ENCODE results near the gene ACBD6. TPM values are rescaled to one million over a fixed set of nuclear protein-coding genes. Genes with fewer than 3 reads are reported as not detected.

Gene ACBD6
- total and polyA plus RNA-seq, 4 donors = 8.3 to 17.3 (median 14.0) TPM

- H3K27me3 ChIP-seq (ENCODE audit: control insufficient read depth in 4 of 4, insufficient read depth in 4 of 4, low read length in 3 of 4) = no peaks in the 10 kb centered on the region
- no peak for TF ChIP-seq GABPA (IDR thresholded peaks at IDR 0.05 in 1 of 2, conservative IDR thresholded peaks at IDR 0.05 in 1 of 2)
- no peak for TF ChIP-seq FOXA2 (IDR thresholded peaks at IDR 0.05)
- no peak for TF ChIP-seq MAX (IDR thresholded peaks at IDR 0.05)
- TF ChIP-seq SP1 (IDR thresholded peaks at IDR 0.05) = no peak
- TF ChIP-seq RAD21 (IDR thresholded peaks at IDR 0.05) = no peak
- H3K27ac ChIP-seq (ENCODE audit: low read depth in 1 of 2, low read length in 2 of 2) = no peak overlapping the region
- no peak overlapping the region for H3K4me3 ChIP-seq (ENCODE audit: low read depth in 1 of 3, low read length in 3 of 3)
- H3K9me3 ChIP-seq (ENCODE audit: control insufficient read depth in 4 of 4, low read length in 3 of 4) = no peaks in the 10 kb centered on the region
- peak overlapping the region in 1 of 2 donors; percentile 7 for H3K9ac ChIP-seq (ENCODE audit: low read depth in 1 of 2, low read length in 2 of 2)
- WGBS = 81% methylated on average over 1 of the region's 1 CpG
- peaks cover 0 to 2% (median under 1%) of the 10 kb centered on the region in 4 donors for H3K36me3 ChIP-seq (ENCODE audit: control insufficient read depth in 4 of 4, insufficient read depth in 3 of 4, low read depth in 1 of 4, low read length in 3 of 4)
- peaks cover 0 to 6% (median 0%) of the 10 kb centered on the region in 4 donors for H3K4me1 ChIP-seq (ENCODE audit: control insufficient read depth in 4 of 4, insufficient read depth in 4 of 4, low read length in 3 of 4)
- DNase-seq (ENCODE audit: low spot score) = no peak
Observed at GRCh38 chr1:180288940-180289339, 213.4 kb downstream of the ACBD6 start.

DNA sequence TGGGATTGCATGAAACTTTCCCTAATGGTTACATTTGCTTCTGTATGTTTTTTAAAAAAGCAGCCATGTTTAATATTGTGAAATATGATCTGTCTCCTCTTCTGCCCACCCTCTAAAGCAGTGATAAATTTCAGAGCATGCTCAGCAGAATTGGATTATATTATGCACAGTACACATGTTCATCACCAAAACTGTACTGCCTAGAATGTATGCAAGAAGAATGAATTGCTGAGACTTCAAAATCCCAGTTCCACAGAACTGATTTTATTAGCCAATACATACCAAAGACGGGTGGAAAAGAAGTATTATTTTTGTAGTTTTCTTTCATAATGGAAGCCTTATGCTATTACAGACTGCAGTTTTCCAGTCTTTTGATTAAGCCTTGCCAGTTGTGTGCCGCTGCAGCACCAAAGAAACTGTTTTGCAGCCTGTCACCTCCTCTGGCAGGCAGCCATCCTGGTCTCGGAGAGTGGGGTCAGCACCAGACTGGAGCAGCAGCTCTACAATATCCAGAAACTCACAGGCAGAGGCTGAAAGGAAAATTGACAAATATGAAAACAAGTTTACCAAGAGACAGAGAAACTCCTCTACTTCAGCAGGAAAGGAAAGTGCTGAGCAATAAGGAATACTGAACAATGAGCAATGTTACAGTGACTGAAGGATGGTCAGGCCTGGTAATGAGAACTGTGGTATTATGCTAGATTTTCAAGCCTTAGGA lies 214.2 kb downstream of the ACBD6 start:
- no peak overlapping the region for H3K4me3 ChIP-seq (ENCODE audit: low read depth in 1 of 3, low read length in 3 of 3)
- no peaks in the 10 kb centered on the region for H3K9me3 ChIP-seq (ENCODE audit: control insufficient read depth in 4 of 4, low read length in 3 of 4)
- WGBS = 75% methylated on average over 3 of the region's 3 CpGs
- peaks cover 0 to 2% (median under 1%) of the 10 kb centered on the region in 4 donors for H3K36me3 ChIP-seq (ENCODE audit: control insufficient read depth in 4 of 4, insufficient read depth in 3 of 4, low read depth in 1 of 4, low read length in 3 of 4)
- peak overlapping the region in 1 of 2 donors; percentile 30 for H3K9ac ChIP-seq (ENCODE audit: low read depth in 1 of 2, low read length in 2 of 2)
- no peak overlapping the region for H3K27ac ChIP-seq (ENCODE audit: low read depth in 1 of 2, low read length in 2 of 2)
- H3K4me1 ChIP-seq (ENCODE audit: control insufficient read depth in 4 of 4, insufficient read depth in 4 of 4, low read length in 3 of 4) = peaks cover 0 to 6% (median 0%) of the 10 kb centered on the region in 4 donors
- H3K27me3 ChIP-seq (ENCODE audit: control insufficient read depth in 4 of 4, insufficient read depth in 4 of 4, low read length in 3 of 4) = no peaks in the 10 kb centered on the region
- no peak for DNase-seq (ENCODE audit: low spot score)
- TF ChIP-seq FOXA2 (IDR thresholded peaks at IDR 0.05) (no peak), HNF4G (IDR thresholded peaks at IDR 0.05) (no peak), EGR1 (IDR thresholded peaks at IDR 0.05; ENCODE audit: low read depth in 2 of 2) (no peak), NR2F2 (IDR thresholded peaks at IDR 0.05) (no peak), JUND (IDR thresholded peaks at IDR 0.05) (no peak), SP1 (IDR thresholded peaks at IDR 0.05) (no peak), ZBTB33 (IDR thresholded peaks at IDR 0.05) (no peak), MAX (IDR thresholded peaks at IDR 0.05) (no peak), REST (IDR thresholded peaks at IDR 0.05) (no peak)
- TF ChIP-seq, protein P1, sequence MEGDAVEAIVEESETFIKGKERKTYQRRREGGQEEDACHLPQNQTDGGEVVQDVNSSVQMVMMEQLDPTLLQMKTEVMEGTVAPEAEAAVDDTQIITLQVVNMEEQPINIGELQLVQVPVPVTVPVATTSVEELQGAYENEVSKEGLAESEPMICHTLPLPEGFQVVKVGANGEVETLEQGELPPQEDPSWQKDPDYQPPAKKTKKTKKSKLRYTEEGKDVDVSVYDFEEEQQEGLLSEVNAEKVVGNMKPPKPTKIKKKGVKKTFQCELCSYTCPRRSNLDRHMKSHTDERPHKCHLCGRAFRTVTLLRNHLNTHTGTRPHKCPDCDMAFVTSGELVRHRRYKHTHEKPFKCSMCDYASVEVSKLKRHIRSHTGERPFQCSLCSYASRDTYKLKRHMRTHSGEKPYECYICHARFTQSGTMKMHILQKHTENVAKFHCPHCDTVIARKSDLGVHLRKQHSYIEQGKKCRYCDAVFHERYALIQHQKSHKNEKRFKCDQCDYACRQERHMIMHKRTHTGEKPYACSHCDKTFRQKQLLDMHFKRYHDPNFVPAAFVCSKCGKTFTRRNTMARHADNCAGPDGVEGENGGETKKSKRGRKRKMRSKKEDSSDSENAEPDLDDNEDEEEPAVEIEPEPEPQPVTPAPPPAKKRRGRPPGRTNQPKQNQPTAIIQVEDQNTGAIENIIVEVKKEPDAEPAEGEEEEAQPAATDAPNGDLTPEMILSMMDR (IDR thresholded peaks at IDR 0.05; ENCODE audit: low read depth, low read length, missing input control) = no peak

Data from liver (tissue), 9 donors.